Epithelial cell of esophagus (primary cell): Measurements from ENCODE around the gene TRIB2.

ENCODE experiments used
- DNase-seq: peaks from one replicate; pipeline ENCODE4 v3.0.0; 2010; ENCODE audit warnings: low read depth
- H3K4me3 ChIP-seq: 2 replicates; pipeline ENCODE4 v1.5.1; 2011; ENCODE audit warnings: mild to moderate bottlenecking, low read length, control low read depth
- TF ChIP-seq, protein P1 (sequence below): IDR thresholded peaks from 2 replicates; pipeline ENCODE4 v1.5.1; 2011; ENCODE audit warnings: low read depth, mild to moderate bottlenecking, low read length, control low read depth, inconsistent platforms; ENCODE audit not compliant: insufficient read depth; ENCODE audit errors: missing control alignments

The TRIB2 gene

DNA sequence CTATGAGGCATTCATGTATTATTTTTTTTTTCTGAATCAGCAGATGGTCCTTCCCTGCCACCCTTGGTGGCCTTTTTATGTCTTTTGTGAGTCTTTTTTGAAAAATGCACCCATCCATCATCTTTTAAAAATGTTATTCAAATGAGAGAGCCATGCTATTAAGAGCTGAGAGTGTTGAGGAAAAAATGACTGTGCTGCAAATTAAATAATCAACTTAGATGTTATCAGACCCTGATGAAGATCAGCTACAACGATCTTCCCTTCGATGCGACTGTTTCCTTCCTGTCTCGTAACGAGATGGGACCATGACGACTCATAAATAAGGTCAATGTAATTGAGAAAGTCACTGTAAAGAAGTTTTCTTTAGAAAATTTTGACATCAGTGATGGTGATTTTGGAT, 44.4 kb downstream of the TRIB2 start:
- TF ChIP-seq, protein P1, sequence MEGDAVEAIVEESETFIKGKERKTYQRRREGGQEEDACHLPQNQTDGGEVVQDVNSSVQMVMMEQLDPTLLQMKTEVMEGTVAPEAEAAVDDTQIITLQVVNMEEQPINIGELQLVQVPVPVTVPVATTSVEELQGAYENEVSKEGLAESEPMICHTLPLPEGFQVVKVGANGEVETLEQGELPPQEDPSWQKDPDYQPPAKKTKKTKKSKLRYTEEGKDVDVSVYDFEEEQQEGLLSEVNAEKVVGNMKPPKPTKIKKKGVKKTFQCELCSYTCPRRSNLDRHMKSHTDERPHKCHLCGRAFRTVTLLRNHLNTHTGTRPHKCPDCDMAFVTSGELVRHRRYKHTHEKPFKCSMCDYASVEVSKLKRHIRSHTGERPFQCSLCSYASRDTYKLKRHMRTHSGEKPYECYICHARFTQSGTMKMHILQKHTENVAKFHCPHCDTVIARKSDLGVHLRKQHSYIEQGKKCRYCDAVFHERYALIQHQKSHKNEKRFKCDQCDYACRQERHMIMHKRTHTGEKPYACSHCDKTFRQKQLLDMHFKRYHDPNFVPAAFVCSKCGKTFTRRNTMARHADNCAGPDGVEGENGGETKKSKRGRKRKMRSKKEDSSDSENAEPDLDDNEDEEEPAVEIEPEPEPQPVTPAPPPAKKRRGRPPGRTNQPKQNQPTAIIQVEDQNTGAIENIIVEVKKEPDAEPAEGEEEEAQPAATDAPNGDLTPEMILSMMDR = no peak
- DNase-seq = no peak
- H3K4me3 ChIP-seq = no peak overlapping the region

DNA sequence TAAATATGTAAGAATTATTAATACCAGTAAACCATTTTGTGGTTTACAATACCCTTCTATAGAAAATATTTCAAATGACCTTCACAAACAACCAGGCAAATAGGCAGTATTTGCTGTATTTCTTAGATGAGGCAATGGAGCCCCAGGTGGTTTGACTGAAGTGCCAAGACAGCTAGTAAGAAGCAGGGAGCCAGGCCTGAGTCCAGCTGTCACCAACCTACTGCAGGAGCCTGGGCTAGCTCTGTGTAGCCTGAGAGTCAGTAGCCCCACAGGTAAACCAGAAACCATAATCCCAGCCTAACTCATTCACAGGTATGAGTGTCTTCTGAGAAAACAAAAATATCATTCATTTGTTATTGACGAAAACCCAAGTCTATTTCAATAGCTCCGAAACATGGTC, 45.6 kb downstream of the TRIB2 start:
- H3K4me3 ChIP-seq = no peak overlapping the region
- DNase-seq = no peak
- TF ChIP-seq, protein P1 = no peak

DNA sequence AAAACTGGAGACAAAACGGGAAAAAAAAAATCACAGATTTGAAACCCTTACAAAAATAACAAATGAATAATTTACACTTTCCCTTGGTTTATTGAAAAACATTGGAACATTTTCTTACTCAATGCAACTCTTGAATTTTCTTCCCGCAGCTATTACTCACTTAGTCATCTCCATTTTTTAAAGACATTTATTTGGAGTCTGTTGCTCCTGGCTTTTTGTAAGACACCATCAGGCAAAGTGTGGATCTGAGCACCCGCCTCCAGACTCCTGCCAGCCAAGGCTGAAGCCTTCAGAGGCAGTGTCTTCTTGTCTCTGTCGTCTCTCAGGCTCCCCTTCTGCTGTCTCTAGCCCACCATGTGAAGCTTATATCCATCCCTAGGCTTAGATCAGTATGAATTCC, 46.2 kb downstream of the TRIB2 start:
- TF ChIP-seq, protein P1 = no peak
- H3K4me3 ChIP-seq = no peak overlapping the region
- no peak for DNase-seq

DNA sequence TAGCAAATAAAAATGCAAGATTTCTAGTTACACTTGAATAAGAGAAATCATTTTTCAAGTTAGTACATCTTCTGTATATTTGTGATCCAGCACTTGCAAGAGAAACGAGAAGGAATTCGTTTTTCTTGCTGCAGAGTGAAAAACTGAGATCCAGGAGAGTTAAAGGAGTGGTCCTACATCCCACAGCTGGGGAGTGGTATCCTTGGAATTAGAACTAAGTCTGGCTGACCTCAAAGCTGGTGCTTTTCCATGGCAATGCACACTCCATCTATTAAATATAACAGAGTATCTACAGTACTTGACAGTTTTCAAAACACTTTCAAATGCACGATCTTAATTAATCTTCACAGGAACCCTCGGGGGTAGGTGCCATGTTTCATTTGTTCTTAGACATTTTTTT, 46.8 kb downstream of the TRIB2 start:
- no peak for DNase-seq
- TF ChIP-seq, protein P1 = no peak
- H3K4me3 ChIP-seq = no peak overlapping the region

DNA sequence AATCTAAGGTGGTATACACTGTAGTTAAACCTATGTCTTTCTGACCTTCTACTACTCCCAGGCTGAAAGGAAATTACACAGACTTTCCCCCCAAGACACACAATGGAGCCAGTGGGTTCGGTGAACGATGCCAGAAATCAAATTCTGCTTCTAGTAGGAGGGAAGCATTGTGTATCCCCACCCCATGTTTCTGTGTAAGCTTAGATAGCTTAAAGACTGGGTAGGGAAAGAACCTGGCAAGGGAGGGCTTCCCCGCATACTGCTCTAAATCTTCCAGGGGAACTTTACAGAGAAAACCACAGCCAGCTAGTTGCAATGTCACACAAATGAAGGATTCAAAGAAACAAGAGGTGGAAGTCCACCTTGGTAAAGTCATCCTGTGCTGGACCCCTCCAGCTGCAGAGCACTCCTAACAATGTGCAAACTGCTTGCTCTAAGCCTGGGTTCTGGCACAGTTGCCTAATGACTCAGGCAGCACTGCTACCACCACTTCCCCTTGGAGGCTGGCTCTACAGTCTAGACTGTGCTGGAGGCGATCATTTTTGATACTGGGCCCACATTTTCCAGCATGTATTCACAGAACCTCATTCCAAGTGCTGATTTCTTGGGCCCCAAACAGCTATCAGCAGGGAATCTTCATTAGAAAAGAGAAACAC, 47.5 kb downstream of the TRIB2 start:
- H3K4me3 ChIP-seq = no peak overlapping the region
- peak; percentile 42 for DNase-seq
- TF ChIP-seq, protein P1 = no peak

DNA sequence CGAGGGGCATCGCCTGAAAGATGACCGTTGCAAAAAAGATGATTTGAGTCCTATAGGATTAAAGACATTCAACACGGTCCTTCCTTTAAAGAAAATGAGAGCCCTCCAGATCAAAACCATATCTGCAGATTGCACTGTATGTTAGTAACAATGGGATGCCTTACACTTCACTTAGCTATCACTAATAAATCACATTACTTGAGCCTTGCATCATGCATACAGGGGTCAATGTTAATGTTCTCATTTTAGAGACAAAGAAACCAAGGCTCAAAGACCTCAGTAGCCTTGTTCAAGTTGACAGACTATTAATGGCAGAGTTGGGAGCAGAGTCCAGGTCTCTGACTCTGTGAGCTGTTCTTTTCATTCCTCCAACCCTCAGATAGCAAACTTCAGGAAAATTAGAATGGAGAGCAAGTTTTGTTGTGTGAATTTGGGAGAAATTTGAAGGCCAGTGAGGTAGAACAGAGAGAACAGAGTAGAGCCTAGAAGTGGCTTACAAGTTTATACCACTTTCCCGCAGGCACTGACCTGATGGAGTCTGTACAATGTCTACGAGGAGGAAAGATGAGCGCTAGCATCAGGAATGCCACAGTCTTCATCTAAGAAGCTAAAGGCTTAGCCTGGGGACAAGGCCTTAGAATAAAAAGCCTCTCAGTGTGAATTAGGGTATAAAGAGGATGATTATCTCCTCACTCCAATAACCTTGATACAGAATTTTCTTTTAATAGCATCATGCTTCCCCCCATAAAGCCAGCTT, 48.3 kb downstream of the TRIB2 start:
- TF ChIP-seq, protein P1 = no peak
- no peak overlapping the region for H3K4me3 ChIP-seq
- peak; percentile 54 for DNase-seq

DNA sequence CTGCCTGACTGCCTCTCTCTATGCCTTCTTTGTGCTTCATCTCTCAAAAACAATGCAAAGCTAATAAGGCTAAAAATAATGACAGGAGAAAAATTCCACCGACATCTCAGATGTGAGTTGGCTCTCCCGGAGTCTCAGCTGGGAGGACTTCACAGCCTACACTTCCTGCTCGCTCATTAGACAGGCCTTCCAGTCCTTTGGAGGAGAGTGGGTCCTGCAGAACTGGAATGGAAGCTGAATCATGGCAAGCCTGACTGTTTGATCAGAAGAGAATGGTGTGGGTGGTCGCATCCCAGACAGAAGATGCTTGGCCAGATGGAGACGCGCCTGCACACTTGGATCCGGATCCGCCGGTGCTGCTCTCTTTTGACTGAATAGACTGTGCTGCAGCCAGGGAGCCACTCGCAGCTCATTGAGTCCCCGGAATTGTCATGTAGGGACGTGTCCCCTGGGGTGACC, 49.7 kb downstream of the TRIB2 start:
- H3K4me3 ChIP-seq = no peak overlapping the region
- DNase-seq = peak; percentile 66
- TF ChIP-seq, protein P1 = no peak
